ENCODE results near the gene UBE3A.
"Not testable (repeated sequence)": the region's sequence is repeated elsewhere in the genome, so short reads cannot be mapped to it uniquely, and the experiment has no call there.

The UBE3A gene

DNA sequence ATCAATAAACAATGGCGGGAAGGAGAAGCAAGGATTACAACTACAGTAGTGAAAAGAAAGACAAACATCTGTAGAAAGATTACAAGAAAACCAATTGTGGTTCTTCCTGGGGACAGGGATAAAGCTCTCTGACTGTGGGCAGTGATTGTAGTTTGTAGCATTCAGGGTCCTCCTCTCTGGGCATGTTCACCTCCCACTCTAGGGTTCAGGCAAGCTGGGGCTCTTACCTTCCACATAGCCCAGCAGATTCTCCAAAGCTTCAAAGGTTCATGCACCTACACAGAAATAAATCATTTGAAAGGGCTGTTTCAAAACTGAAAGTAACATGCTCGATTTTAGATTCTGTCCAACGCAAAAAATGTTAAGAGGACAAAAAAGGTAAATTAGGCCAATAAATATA lies 17.4 kb upstream of the UBE3A start:
- TF ChIP-seq, protein P1, sequence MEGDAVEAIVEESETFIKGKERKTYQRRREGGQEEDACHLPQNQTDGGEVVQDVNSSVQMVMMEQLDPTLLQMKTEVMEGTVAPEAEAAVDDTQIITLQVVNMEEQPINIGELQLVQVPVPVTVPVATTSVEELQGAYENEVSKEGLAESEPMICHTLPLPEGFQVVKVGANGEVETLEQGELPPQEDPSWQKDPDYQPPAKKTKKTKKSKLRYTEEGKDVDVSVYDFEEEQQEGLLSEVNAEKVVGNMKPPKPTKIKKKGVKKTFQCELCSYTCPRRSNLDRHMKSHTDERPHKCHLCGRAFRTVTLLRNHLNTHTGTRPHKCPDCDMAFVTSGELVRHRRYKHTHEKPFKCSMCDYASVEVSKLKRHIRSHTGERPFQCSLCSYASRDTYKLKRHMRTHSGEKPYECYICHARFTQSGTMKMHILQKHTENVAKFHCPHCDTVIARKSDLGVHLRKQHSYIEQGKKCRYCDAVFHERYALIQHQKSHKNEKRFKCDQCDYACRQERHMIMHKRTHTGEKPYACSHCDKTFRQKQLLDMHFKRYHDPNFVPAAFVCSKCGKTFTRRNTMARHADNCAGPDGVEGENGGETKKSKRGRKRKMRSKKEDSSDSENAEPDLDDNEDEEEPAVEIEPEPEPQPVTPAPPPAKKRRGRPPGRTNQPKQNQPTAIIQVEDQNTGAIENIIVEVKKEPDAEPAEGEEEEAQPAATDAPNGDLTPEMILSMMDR (IDR thresholded peaks at IDR 0.05; ENCODE audit: insufficient read depth, missing control alignments), result no peak
- DNase-seq (ENCODE audit: insufficient read length, low spot score) (no peak), FAIRE-seq (no peak)

DNA sequence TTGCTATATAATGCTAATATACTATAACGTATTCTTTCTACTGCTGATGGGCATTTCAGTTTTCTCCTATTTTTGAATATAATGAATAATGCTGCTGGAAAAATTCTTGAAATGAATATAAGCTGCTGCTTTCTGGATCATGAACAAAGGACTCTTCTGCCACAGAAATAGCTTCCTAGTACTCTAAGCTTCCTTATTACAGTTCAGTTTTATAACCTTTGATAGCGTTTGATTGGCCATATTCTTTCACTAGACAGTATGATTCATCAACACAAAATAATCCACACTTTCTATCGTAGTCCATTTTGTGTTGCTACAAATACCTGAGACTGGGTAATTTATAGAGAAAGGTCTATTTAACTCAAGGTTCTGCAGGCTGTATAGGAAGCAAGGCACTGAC lies 16.4 kb upstream of the UBE3A start:
- TF ChIP-seq, protein P1 (IDR thresholded peaks at IDR 0.05; ENCODE audit: insufficient read depth, missing control alignments), result no peak
- no peak for FAIRE-seq
- no peak for DNase-seq (ENCODE audit: insufficient read length, low spot score)

DNA sequence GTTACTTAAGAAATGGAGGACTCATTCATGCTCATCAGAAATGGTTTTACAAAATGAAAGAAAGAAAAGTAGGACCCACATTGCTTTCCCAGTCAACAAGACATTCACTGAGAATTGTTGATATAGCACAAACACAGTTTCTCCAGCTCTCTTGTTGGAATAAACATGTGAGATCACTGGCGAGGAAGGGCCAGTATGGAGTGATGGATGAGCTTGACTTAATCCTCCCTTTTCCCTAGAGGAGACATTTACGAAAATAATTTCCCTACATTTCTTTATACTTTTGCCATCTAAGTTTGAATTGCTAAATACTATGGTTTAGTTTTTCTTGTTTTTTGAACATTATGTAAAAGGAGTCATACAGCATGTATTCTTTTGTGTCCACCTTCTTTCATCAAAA lies 15.9 kb upstream of the UBE3A start:
- FAIRE-seq (no peak), DNase-seq (ENCODE audit: insufficient read length, low spot score) (no peak)
- TF ChIP-seq, protein P1 (IDR thresholded peaks at IDR 0.05; ENCODE audit: insufficient read depth, missing control alignments), result no peak

DNA sequence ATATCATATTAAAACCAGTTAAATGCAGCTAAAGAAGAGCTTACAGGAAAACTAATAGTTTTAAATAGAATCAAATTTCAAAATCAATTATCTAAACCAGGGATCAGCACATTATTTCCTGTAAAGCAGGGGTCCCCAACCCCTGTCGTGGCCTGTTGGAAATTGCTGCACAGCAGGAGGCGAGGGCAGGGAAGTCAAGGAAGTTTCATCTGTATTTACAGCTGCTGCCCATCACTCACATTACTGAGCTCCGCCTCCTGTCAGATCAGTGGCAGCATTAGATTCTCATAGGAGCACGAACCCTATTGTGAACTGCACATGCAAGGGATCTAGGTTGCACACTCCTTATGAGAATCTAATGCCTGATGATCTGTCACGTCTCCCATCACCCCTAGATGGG lies 14.4 kb upstream of the UBE3A start:
- DNase-seq (ENCODE audit: insufficient read length, low spot score); FAIRE-seq: not testable (repeated sequence)

DNA sequence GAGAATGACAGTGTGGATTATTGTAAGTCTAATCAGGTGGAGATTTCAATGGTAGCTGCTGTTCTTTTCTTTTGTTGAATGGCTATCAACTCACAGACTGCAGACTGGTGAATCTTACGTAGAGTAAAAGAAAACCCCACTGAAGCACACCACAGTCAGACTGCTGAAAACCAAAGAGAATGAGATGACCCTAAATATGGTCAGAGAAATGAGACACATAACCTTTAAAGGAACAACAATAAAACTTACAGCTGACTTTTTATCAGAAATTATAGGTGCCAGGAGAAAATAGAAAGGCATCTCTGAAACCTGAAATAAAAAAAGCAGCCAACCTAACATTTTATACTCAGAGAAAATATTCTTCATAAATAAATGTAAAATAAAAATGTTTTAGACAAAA lies 12.7 kb upstream of the UBE3A start:
- FAIRE-seq, result no peak
- no peak for DNase-seq (ENCODE audit: insufficient read length, low spot score)
- TF ChIP-seq, protein P1 (IDR thresholded peaks at IDR 0.05; ENCODE audit: insufficient read depth, missing control alignments), result no peak

DNA sequence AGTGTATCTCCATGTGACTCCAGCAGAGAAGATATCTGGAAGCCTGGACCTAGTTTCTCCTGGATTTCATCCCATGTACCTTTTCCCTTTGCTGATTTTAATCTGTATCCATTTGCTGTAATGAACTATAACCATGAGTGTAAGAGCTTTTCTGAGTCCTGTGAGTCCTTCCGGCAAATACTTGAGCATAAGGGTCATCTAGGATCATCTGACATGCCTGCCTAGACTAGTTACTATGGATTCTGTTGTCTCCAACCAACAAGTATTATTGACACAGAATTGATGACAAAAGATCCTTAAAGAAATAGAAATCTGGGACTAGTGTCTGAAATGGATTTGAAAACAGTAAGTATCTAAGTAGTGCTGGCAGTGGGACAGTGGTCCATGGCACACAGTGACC lies 11.3 kb upstream of the UBE3A start:
- FAIRE-seq (no peak), DNase-seq (ENCODE audit: insufficient read length, low spot score) (no peak)
- TF ChIP-seq, protein P1 (IDR thresholded peaks at IDR 0.05; ENCODE audit: insufficient read depth, missing control alignments), result no peak

DNA sequence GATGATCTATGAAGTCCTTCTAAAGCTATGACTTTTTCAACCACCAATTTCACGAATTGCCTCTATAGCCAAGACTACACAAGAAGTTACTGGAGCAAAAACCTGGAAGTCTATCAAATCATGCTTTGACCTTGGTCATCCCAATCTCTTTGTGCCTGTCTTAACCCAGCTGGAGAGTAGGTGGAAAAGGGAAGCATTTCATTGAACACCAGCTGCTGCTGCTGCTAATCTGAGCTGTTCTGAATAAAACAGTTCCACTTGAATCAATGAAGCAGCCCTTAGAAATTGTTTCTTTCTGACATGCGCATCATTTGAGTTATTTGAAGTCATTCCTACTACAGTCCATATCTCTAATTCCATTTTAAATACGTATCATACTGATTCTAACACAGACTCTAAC lies 7.3 kb upstream of the UBE3A start:
- DNase-seq (ENCODE audit: insufficient read length, low spot score) (no peak), FAIRE-seq (no peak)
- TF ChIP-seq, protein P1 (IDR thresholded peaks at IDR 0.05; ENCODE audit: insufficient read depth, missing control alignments), result no peak

DNA sequence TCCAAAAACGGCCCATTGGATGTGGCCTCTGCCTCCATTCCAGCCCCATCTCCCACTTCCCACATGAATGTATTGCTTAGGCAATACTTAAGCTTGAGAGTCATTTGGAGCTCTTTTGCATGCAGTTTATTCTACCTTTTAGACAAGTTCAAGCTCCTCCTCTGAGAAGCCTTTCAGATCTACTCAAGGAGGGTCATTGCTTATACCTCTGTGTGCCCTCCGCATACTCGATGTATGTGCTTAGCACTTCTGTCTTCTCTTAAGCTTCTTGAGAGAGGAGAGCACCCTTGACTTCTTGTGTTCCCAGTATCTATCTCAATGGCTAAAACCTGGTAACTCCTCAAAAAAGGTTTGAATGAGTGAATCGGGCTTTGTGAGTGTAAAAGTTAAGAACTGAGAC lies 6.6 kb upstream of the UBE3A start:
- TF ChIP-seq, protein P1 (IDR thresholded peaks at IDR 0.05; ENCODE audit: insufficient read depth, missing control alignments), result no peak
- no peak for FAIRE-seq

More for the DNA sequence above, 6.6 kb upstream of the UBE3A start:
- no peak for DNase-seq (ENCODE audit: insufficient read length, low spot score)
